Hepatocyte (in vitro differentiated cells): ENCODE results near the gene PRKCZ. TPM values are rescaled to one million over a fixed set of nuclear protein-coding genes. Genes with fewer than 3 reads are reported as not detected.

Experiments
- DNase-seq: peaks from one replicate; pipeline ENCODE4 v3.0.0-alpha.2; 2016; ENCODE audit warnings: low spot score
- H2AFZ ChIP-seq: fragments of 200-600 bp; sonication (generic); 2 replicates; pipeline ENCODE4 v1.6.0; 2016; ENCODE audit warnings: antibody characterized with exemption, mild to moderate bottlenecking
- H3K27ac ChIP-seq: fragments of 200-600 bp; sonication (generic); 2 replicates; pipeline ENCODE4 v1.5.1; 2016; ENCODE audit warnings: mild to moderate bottlenecking
- H3K27me3 ChIP-seq: fragments of 200-600 bp; sonication (generic); 2 replicates; pipeline ENCODE4 v1.6.1; 2016
- H3K36me3 ChIP-seq: fragments of 200-600 bp; sonication (generic); replicated peaks from 2 replicates; pipeline ENCODE4 v1.5.1; 2016; ENCODE audit warnings: low read depth; ENCODE audit not compliant: insufficient read depth
- H3K4me1 ChIP-seq: fragments of 200-600 bp; sonication (generic); 2 replicates; pipeline ENCODE4 v1.5.1; 2016; ENCODE audit warnings: mild to moderate bottlenecking, moderate library complexity; ENCODE audit not compliant: insufficient read depth
- H3K4me2 ChIP-seq: fragments of 200-600 bp; sonication (generic); 2 replicates; pipeline ENCODE4 v1.6.0; 2016
- H3K4me3 ChIP-seq: fragments of 200-600 bp; sonication (generic); 2 replicates; pipeline ENCODE4 v1.5.1; 2016; ENCODE audit warnings: mild to moderate bottlenecking
- H3K79me2 ChIP-seq: fragments of 200-600 bp; sonication (generic); 2 replicates; pipeline ENCODE4 v1.6.0; 2017; ENCODE audit warnings: mild to moderate bottlenecking
- H3K9me2 ChIP-seq: fragments of 200-600 bp; sonication (generic); replicated peaks from 2 replicates; pipeline ENCODE4 v1.6.0; 2017; ENCODE audit warnings: mild to moderate bottlenecking; ENCODE audit not compliant: insufficient read depth
- H3K9me3 ChIP-seq: fragments of 200-600 bp; sonication (generic); 2 replicates; pipeline ENCODE4 v1.5.1; 2016; ENCODE audit warnings: low read depth, mild to moderate bottlenecking
- H4K20me1 ChIP-seq: fragments of 200-600 bp; sonication (generic); 2 replicates; pipeline ENCODE4 v1.6.0; 2016; ENCODE audit warnings: mild to moderate bottlenecking; ENCODE audit not compliant: insufficient read depth, poor library complexity, severe bottlenecking
- EZH2 ChIP-seq: fragments of 200-600 bp; sonication (generic); IDR thresholded peaks from 2 replicates; pipeline ENCODE4 v1.6.1; 2016; ENCODE audit warnings: antibody characterized with exemption, mild to moderate bottlenecking, borderline replicate concordance
- EZH2phosphoT487 ChIP-seq: fragments of 200-600 bp; sonication (generic); IDR thresholded peaks from one replicate; pipeline ENCODE4 v1.6.1; 2018; ENCODE audit warnings: antibody characterized with exemption, mild to moderate bottlenecking, low read depth, moderate library complexity; ENCODE audit not compliant: unreplicated experiment, severe bottlenecking
- WGBS: methylation state at CpG from one replicate; pipeline ENCODE4 v1.1.6; 2016; ENCODE audit warnings: low lambda C conversion rate; ENCODE audit errors: missing lambda C conversion rate; 5-methylcytosine and 5-hydroxymethylcytosine counted together
- polyA plus RNA-seq: library from polyadenylated mRNA; unstranded; fragments of >200 nt; fragmentation: Nextera tagmentation; extraction: Ambion mirVana; gene quantifications from 2 replicates; pipeline ENCODE4 v1.2.1, GENCODE V29; 2016
- total RNA-seq: library from RNA; depleted of rRNA; stranded (reverse); fragments of >200 nt; gene quantifications from 2 replicates; pipeline ENCODE4 v1.2.3, GENCODE V29; 2014
- TF ChIP-seq, protein P1 (sequence below): fragments of 200-600 bp; sonication (generic); IDR thresholded peaks from 2 replicates; pipeline ENCODE4 v1.5.1; 2016; ENCODE audit warnings: antibody characterized with exemption, mild to moderate bottlenecking; ENCODE audit not compliant: poor library complexity

The PRKCZ gene
- total and polyA plus RNA-seq, 2 experiments from 2014 or later: 41.0 to 52.3 TPM

DNA sequence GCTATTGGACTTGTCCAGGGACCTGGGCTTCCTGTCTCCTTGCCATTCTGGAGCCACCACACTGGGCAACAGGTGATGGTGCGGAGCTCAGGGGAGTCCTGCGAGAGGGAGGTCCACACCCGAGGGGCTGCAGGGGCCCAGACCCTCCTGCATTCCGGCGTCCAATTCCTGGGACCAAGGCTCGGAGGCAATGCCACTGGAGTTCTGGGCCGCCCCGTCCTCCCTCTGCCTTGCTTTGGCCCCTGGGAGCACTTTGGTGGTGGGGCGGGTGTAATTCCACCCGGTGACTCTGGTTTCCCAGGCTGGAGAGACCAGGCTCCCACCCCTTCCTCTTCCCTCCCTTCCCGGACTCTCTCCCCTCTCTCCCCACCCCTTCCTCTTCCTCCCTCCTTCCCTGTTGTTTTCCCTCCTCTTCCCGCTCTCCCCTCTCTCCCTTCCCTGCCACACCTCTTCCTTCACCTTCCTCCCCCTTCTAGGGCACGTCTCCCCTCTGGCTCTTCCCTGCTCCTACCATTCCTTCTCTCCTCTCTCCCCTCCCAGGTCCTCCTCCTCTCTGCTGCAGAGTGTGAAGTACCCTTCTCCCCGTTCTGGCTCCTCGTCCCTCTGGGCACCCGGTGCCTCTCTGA lies 2.0 kb downstream of the PRKCZ start:
- Histone ChIP-seq H3K79me2 (peaks cover 37% of the 10 kb centered on the region), H3K9me2 (no peaks in the 10 kb centered on the region), H4K20me1 (peaks cover 16% of the 10 kb centered on the region), H3K4me2 (peak overlapping the region; percentile 89), H3K9me3 (no peaks in the 10 kb centered on the region), H3K4me1 (peaks cover 15% of the 10 kb centered on the region), H3K27ac (no peak overlapping the region), H2AFZ (no peak overlapping the region), H3K36me3 (no peaks in the 10 kb centered on the region), H3K27me3 (peaks cover 1% of the 10 kb centered on the region), H3K4me3 (no peak overlapping the region)
- TF ChIP-seq EZH2phosphoT487: no peak
- TF ChIP-seq EZH2: no peak
- TF ChIP-seq, protein P1, sequence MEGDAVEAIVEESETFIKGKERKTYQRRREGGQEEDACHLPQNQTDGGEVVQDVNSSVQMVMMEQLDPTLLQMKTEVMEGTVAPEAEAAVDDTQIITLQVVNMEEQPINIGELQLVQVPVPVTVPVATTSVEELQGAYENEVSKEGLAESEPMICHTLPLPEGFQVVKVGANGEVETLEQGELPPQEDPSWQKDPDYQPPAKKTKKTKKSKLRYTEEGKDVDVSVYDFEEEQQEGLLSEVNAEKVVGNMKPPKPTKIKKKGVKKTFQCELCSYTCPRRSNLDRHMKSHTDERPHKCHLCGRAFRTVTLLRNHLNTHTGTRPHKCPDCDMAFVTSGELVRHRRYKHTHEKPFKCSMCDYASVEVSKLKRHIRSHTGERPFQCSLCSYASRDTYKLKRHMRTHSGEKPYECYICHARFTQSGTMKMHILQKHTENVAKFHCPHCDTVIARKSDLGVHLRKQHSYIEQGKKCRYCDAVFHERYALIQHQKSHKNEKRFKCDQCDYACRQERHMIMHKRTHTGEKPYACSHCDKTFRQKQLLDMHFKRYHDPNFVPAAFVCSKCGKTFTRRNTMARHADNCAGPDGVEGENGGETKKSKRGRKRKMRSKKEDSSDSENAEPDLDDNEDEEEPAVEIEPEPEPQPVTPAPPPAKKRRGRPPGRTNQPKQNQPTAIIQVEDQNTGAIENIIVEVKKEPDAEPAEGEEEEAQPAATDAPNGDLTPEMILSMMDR: no peak
- WGBS: 83% methylated on average over 8 of the region's 16 CpGs
- no peak for DNase-seq

DNA sequence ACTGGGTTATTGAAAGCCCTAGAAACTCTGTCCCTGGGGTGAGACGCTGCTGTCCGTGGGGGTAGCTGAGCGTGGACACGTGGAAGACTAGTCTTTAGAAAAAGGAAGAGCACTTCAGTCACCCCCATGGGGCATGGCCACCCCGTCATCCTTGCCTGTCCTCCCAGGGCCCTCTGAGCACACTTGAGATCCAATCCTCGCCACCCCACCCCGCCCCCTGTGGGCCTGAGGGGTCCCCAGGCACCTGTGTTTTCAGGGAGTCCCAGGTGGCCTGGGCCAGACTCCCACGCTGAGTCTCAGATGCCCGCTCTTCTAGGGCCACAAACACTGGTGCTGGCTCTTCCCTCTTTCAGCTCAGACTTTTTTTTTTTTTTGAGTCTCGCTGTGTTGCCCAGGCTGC lies 2.5 kb downstream of the PRKCZ start:
- H3K36me3 ChIP-seq: no peaks in the 10 kb centered on the region
- peaks cover 16% of the 10 kb centered on the region for H4K20me1 ChIP-seq
- no peak overlapping the region for H3K27ac ChIP-seq
- no peak overlapping the region for H3K4me3 ChIP-seq
- TF ChIP-seq, protein P1: no peak
- TF ChIP-seq EZH2phosphoT487: no peak
- no peak for TF ChIP-seq EZH2
- H3K27me3 ChIP-seq: no peaks in the 10 kb centered on the region
- peaks cover 13% of the 10 kb centered on the region for H3K4me1 ChIP-seq
- peak overlapping the region; percentile 89 for H3K4me2 ChIP-seq
- no peak overlapping the region for H2AFZ ChIP-seq
- H3K9me2 ChIP-seq: no peaks in the 10 kb centered on the region
- 92% methylated on average over 9 of the region's 10 CpGs for WGBS
- no peak for DNase-seq
- peaks cover 37% of the 10 kb centered on the region for H3K79me2 ChIP-seq
- H3K9me3 ChIP-seq: no peaks in the 10 kb centered on the region

DNA sequence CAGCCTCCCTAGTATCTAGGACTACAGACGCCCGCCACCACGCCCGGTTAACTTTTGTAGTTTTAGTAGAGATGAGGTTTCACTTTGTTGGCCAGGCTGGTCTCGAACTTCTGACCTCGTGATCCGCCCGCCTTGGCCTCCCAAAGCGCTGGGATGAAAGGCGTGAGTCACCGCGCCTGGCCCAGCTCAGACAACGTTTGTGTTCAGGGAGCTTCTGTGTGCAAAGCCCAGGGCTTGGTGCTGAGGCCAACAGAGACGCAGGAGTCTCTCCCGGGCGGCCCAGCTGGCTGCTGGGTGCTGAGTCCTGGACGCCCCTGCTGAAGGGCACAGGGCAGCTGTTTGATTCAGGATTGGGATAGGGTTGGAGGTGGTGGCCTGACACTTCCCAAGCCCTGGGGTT lies 3.0 kb downstream of the PRKCZ start:
- Histone ChIP-seq H2AFZ (no peak overlapping the region), H3K9me2 (no peaks in the 10 kb centered on the region), H3K4me2 (no peak overlapping the region), H3K9me3 (no peaks in the 10 kb centered on the region), H3K4me3 (no peak overlapping the region), H3K79me2 (peaks cover 37% of the 10 kb centered on the region), H4K20me1 (peaks cover 16% of the 10 kb centered on the region), H3K27ac (no peak overlapping the region), H3K27me3 (no peaks in the 10 kb centered on the region), H3K4me1 (peaks cover 9% of the 10 kb centered on the region), H3K36me3 (no peaks in the 10 kb centered on the region)
- TF ChIP-seq EZH2phosphoT487 (no peak), EZH2 (no peak)
- TF ChIP-seq, protein P1: no peak
- 90% methylated on average over 17 of the region's 17 CpGs for WGBS
- DNase-seq: no peak
